Activated CD4-positive, CD25-positive, alpha-beta regulatory T cell treated with anti-CD3 and anti-CD28 coated beads, Interleukin-2, amount 50 U/mL, for 72 hours (primary cell): ENCODE data around the gene IL1RL2.
A peak's percentile ranks its signal among the peaks of the same experiment; 100 is the strongest.

Source experiments
- DNase-seq: peaks from one replicate; pipeline ENCODE4 v3.0.0; 2021

IL1RL2 gene

DNA sequence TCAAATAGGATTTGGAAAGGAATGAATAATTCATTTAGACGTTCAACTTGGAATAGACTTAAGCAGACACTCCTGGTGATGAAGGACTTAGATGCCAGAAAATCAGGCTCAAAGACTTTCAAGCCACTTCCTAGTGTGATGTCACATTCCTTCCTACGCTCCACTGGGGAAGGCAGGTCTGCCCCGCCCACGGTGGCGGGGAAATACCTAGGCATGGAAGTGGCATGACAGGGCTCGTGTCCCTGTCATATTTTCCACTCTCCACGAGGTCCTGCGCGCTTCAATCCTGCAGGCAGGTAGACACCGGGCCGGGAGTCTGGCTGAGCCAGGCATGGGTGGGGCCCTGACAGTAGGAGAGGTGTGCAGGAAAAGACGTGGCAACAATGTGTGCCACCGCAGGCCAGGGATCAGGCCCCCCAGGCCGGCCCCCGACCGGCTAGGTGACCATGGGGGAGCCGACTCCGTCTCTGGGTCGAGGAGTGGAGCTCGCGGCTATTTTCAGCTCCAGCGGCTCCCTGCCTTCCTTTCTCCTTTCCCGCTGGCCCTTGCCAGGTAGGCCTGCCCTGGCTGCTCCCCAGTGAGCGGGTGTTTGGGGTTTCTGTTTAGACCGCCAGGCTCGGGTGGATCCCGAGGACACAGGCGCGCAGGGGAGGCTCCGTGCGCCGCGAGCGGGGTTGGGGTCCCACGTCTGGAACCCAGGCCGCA lies at the start of gene IL1RL2:
Gene IL1RL2 (plus strand): TSS at position 233 of the 705 bp plus-strand sequence. CDS start 845 bp downstream, outside the sequence.
- no peak for DNase-seq

DNA sequence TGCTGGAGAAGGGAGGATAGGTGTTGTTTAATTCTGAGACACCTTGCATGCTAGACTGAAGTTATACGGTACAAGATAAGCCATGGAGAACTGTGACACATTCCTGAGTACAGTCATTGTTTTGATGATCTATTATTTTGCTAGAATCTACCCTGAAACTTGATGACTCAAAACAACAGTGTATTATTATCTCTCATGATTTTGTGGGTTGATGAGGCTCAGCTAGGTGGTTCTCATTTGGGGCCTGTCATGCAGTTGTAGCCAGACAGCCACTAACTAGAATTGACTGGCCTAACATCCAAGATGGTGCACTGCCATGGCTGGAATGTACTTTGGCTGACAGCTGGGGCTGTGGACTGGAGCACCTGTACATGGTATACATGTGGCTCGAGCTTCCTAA lies 49.7 kb upstream of the IL1RL2 start:
- DNase-seq = no peak

DNA sequence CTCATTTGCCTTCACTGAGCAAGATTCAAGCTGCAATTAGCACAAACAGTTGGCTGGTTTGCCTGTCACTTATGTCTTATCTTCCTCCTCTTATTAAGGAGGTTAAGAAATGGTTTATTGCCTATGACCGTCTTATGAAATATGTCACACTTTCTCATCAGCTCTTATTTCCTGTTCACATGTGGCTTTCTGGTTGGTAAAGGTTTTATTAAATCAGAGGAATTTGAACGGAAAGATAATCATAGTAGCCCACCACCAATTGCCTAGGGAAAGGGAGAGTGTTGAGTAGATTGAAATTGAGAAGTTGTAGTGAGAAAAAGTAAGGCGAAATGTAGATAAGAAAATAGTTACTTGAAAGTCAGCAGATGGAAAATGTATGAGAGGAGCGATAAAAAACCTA lies 48.5 kb upstream of the IL1RL2 start:
- no peak for DNase-seq

DNA sequence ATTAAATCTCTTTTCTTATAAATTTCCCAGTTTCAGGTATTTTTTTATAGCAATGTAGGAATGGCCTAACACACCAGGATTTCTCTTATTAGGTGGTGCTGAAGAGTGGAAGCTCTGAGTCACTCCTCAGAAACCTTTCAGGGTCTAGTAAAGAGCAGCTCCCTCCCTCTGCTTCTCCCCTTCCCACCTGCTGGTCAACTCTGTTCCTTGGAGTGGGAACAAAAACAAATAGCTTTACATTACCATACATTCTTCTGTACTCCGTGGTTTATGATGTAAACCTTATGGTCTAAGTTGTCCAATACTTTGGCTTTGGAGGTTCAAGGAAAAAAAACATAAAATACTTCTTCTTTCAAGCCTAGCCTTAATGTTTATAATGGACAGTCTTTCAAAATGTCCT lies 47.0 kb upstream of the IL1RL2 start:
- DNase-seq = no peak

DNA sequence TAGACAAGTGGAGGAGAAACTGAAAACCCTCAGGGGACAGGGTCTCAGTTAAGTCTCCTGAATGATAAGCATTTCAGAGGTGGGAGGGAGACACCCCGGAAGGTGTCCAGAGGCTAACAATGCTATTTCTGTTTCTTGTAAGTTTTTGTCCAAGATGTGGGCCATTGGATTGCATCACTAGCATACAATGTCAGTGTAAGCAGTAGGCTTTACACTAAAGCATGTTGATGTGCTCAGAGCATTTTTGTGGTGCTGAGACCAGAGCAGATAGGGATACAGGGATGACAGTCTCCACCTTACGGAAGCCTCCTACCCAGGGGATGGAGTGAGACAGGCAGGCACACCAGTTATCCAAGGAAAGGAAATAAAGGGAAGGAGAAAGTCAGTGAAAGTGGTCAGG lies 46.4 kb upstream of the IL1RL2 start:
- DNase-seq = no peak

DNA sequence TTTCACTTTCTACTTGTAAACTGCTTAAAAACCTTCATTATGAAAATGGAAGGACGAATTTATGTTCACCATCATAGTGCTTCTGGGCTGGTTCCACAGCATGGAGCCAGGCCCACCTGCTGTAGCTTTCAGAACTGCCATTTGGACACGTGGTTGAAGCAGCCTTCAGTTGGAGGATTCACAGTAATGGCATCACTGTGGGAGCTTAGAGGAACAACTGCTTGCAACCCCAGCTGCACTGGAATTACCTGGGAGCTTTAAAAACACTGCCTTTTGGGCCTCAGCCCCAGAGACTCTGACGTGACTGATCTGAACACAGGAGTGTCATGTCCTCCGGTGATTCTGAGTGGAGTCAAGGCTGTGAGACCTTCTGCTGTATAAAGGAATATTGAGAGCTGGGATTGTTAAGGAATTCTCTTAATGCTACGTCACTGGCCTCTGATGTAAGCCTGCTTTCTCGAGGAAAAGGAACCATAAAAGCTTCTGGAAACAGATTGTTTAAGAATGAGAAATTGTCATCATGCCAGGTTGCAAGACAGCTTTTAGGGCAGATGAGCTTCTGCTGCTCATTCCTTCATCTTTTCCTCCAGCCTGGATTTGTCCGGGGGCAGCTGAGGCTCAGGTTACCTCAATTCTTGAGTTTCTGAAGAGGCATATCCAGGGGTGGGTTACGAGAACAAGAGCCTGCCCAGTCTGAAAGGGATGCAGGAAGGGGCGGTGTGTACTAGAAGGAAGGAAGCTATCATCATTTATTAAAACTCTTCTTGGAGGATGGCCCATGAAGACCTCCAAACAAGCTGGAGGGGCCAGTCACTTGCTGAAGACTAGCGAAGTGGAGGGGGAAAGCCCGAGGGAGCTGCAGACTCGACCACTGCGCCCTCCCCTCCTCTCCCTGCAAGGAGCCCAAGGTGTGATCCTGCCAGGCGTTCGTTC lies 45.5 kb upstream of the IL1RL2 start:
- DNase-seq = no peak

DNA sequence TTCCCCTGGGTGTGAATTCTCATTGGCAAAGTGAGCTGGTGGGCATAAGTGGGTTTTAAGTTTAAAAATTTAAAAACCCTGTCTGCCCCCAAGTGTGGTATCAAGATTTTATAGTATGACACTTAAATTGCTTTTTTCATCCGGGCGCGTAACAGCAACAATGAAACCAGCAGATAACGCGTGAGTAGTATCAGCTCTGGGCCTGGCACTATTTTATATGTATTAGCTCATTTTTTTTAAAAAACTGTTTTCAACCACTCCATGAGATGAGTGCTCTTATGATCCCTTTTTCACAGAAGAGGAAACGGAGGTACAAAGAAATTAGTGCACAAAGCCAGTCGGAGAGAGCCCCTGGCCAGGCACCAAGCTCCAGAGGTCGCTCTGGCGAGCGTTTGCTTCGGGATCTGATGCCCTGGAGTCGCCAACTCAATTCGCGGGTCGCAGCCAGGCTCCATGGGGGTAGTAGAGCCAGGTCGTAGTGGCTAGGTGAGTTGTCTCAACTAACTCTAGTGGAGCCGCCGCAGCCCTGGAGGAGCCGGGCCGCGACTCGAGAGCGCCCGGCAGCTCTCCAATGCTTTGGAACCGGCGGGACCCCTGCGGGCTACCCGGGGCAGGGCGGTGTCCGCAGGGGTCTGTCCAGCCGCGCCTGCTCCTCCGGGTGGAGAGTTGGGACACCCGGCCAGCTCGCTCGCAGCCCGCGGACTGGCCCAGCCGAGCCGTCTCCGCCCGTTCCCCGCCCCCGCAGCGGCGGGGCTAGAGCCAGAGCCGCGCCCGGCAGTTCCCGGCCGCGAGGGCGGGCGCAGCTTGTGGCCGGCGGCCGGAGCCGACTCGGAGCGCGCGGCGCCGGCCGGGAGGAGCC lies 44.6 kb upstream of the IL1RL2 start, which contains the start of gene IL1R1:
Gene IL1R1 (plus strand): TSS at position 777 of the 859 bp plus-strand sequence. CDS start 14,979 bp downstream, outside the sequence.
- peak; percentile 65 for DNase-seq

DNA sequence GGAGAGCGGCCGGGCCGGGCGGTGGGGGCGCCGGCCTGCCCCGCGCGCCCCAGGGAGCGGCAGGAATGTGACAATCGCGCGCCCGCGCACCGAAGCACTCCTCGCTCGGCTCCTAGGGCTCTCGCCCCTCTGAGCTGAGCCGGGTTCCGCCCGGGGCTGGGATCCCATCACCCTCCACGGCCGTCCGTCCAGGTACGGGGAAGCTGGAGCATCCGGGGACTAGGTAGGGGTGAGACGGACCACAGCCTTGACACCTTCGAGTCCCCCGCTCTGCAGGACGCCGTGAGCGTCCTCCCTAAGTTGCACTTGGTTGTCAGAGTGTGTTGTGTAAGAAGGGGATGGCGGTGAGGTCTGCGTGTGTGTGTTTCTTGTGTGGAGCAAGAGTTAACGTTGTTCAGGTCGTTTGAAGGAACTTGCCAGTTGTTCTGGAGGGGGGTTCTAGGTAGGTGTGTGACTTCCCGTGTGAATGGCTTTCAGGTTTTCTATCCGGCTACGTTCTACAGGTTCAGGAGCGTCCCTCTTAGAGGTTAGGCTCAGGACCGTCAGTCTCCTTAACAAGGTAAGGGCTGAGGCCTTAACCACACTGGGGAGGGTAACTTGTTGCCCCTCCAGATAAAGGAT lies 43.9 kb upstream of the IL1RL2 start:
- no peak for DNase-seq

DNA sequence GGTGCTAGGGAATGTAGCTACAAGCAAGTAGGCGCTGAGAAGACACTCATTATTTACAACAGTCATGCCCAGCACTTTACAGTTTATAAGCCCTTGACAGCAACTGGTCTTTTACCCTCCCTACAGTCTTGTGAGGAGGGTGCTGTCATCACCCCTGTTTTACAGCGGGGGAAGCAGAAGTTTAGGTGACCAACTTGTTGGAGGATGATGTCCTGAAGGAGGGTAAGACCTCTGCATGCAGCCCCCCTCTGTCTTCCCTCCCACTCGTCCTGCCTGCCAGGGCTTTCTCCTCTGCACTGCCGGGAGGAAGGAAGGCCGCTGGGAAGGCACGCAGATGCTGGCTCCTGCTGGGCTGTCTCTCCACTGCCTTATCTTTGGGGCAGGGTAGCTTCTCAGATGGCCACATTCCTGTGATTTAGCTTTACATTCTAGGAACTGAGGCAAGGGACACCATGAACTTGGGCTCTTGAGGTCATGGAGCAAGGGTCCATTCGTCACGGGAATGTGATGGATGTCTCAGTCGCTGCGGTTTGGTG lies 43.3 kb upstream of the IL1RL2 start:
- DNase-seq = no peak

DNA sequence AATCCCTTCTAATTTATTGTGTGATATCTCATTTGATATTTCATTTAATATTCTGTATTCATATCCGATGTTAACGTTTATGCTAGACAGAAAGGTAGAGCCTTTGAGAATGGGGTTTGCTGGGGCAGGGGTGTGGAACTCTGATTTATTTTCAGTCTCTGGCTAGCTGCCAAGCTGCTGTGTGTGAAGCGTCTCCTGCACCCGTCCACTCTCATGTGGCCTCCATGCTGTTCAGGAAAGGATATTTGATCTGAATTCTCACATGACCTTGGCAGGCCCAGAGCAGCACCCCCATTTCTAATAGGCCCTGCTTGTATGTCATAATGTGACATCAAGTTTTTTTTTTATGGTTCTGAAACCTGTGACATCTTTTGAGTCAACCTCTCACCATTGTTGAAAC lies 42.7 kb upstream of the IL1RL2 start:
- DNase-seq = no peak

DNA sequence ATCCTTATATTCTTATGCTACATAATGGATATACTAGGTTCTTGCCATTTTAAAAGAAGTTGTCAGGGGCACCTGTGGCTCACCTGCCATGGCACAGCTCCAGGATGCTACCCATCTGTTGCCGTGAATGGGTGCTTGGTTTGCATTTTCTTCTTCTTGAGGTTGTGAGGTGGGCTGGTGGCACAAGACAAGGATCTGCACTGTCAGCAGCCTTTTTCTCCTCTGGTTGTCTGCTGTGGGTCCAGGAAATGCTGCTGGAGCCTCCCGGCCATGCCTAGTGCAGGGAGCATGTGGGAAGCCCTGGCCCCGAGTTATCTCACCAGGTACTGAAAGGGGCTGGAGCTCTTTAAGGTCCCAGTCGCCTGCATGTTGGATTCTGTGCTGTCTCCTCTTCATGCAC lies 41.7 kb upstream of the IL1RL2 start:
- DNase-seq = no peak

DNA sequence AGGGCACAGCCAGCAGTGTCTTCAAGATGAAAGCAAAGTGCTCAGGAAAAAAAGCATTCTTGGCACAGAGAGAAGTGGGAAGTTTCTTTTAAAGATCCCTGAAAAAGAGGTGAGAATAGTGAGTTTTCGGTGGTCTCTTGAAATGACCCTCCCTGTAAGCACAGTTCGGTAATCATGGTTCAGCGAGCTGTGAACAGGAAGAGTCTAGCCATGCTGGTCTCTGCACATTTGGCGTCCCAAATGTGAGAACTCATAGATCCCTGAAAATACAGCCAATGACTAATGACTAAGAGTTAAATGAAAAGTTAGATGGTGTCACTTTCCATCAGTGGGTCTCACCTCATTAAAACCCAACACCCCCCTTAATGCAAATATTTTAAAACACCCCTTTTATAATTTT lies 40.9 kb upstream of the IL1RL2 start:
- no peak for DNase-seq

DNA sequence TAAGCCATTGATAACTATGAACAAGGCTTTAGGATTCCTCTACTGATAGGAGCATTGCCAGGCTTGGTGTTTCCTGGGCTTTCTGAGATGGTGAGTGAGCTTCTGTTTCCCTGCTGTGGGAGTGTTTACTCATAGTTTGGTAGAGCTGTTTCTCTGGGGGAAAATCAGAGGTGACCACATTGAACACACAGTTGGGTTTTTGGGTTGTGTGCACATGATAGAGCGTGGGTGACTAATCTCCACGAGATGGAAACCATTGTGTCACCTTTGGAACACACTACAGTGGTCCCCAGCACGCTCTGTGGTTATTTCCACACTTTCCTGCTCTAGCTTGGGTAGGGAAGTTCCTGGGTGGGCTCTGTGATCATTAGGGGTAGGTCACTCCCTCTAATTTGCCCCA lies 38.9 kb upstream of the IL1RL2 start:
- peak; percentile 55 for DNase-seq

DNA sequence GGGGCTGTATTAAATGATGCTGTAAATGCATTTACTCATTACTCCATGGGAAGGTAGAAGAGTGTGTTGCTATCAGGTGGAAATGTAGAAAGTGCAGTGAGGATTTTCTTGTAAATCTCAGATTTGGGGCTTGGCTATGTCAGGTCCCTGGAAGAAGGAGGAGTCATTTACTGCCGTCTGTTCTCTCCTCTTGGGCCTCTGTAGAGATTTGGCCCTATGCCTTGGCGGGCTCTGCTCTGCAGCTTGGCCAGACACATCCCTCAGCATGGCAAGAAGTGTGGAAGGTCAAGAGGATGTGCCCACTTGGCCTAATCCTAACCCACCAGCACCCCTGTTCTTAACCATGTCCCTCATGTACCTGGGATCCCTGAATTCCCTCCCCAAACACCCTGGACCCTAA lies 37.6 kb upstream of the IL1RL2 start:
- no peak for DNase-seq

DNA sequence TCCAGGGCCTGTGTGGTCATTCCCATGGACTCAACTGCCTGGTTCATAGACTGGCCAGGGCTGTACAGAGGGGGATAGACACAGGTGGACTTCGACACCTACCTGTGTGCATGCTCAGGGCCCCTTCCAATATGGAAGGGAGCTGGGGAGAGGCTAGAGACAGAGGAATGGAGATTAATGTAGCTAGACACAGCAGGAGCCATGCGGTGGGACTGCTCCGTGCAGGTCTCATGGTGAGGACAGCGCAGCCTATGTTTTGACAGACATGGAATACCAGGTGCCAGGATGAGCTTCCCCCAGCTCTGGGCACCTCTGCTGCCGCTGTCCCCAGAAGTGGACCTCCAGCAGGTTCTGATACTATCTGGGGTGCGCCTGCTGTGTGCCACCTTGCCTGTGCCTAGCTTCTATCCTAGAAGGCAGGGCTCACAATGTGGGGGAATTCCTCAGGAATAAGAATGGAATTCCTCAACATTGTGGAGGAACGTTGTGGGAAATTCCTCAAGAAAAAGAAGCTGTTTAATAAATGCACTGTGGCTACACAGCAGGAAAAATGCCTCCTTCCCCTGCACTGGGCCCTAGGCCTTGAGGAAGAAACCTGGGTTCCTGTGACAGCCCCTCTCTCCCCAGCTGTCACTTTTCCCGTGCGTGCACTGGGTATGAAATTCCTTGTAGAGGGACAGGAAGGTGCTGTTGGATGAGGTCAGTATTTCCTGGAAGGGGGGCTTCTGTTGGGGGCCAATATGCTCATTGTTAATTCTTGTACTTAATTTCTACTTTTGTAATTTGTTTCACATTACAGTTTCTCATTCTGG lies 37.0 kb upstream of the IL1RL2 start:
- no peak for DNase-seq

DNA sequence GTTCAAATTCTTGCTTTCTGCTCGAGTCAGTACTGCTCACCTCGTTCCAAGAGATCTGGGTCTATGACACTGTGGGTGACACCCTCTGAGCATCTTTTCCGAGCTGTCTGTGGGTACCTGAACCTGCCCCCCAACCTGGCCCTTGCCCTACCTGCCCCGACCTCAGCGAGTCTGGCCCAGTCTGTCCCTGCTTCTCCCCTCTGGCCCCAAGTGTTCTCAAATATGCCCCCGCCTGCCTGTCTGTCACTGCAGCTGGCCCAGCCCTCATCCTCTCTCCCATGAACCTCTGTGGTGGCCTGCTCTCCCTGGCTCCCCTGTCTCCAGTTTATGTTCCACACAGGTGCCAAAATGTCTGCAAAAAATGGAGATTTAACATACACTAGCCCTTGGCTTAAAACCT lies 32.5 kb upstream of the IL1RL2 start:
- no peak for DNase-seq

DNA sequence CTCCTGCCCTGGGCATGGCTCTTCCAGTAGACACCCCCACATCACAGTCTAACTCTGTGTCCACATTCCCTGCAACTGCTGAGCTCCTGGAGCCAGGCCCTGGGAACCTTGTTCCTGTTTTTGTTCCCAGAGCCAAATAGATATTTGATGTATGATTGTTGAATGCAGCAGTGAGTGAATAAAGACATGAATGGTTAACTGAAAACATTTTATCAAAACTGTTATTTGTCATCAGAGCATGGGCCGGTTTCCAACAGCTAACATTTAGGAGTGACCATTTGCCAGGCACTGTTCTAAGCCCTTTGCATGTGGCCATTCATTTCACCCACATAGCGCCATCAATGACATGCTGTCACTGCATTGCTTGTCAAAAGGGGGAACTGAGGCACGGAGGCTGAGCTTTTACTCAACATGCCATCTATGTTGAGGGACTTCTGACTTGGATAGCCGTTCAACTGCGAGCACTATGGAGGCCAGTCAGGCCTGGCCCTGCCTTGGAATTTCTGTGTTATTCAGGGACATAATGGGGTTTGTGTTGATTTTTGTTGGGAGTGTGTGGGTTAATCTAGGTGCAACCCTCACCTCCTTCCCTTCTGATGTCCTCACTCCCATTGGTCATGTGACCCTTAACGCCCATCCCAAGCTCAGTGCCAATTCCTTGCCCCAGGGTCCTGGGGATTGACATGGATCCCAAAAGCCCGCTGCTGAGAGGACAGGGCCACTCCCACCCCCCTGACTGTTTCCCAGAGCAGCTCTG lies 31.7 kb upstream of the IL1RL2 start:
- DNase-seq = no peak

DNA sequence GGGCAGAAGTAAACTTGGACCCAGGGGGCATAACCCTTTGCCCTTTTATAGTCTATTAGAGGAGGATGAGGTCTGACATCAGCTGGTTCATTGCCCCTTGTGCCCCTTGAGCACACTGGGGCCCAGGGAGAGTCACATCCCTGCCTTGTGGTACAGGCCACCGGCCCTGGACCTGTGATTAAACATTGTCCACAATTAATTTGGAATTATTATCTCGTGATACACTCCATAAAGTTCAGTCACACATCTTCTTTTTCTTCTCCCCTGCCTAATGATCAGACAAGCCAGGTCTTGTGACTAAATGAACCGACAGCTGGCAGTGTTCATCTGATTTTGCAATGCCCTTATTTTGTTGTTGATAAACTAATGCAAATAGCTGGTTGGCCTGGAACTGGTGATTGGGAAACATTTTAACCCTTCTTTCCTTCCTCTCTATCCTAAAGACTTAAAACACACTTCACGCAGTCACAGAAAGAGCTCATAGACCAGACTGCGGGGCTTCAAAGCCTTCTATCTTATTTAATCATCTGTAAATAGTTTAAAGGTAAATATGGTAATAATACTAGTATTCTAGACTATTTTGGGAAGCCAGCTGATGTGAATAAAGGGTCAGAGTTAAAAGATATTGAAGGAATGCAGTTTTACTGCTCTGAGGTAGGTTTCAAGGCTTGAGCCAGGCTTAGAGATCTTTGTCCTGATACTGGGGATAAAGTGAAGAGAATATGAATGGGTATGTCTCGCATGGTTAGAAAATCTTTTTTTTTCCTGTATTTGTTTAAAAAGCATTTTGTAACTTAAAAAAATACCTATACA lies 30.9 kb upstream of the IL1RL2 start:
- DNase-seq = no peak

DNA sequence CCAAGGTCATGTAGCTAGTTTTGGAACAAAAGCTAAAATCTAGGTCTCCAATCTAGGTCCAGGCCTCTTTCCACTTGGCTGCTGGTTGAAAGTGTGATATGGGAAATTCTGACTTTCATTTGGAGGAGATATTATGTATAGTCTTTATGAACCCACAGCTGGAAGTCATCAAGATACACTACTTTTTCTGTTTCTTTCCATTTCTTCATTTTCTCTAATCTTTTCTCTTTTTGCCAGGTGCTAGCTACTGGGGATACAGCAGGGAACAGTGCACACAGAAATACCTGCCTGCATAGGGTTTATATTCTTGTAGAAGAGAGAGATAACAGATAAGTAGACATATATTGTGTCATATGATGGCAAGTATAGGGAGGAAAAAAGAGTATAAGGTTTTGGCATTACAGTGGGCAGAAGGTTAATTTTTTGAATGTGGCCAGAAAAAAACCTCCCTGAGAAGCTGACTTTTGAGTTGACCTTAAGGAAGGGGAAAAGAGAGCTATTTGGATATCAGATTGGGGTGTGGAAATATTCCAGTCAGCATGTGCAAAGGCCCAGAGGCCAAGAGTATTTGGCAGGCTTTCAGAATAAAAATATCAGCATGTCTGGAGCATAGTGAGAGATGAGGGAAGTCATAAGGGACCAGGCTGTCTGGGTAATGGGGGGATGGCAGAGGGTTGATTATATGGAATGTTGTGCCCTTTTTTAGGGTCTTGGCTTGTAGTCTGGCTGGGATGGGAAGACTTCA lies 28.6 kb upstream of the IL1RL2 start:
- DNase-seq = no peak
